ENCODE data around the gene CFAP57. TPM values are rescaled to one million over a fixed set of nuclear protein-coding genes. Genes with fewer than 3 reads are reported as not detected.

Gene CFAP57
- total RNA-seq, 2 donors from 2014 or later, result 0.14 to 4.7 TPM

DNA sequence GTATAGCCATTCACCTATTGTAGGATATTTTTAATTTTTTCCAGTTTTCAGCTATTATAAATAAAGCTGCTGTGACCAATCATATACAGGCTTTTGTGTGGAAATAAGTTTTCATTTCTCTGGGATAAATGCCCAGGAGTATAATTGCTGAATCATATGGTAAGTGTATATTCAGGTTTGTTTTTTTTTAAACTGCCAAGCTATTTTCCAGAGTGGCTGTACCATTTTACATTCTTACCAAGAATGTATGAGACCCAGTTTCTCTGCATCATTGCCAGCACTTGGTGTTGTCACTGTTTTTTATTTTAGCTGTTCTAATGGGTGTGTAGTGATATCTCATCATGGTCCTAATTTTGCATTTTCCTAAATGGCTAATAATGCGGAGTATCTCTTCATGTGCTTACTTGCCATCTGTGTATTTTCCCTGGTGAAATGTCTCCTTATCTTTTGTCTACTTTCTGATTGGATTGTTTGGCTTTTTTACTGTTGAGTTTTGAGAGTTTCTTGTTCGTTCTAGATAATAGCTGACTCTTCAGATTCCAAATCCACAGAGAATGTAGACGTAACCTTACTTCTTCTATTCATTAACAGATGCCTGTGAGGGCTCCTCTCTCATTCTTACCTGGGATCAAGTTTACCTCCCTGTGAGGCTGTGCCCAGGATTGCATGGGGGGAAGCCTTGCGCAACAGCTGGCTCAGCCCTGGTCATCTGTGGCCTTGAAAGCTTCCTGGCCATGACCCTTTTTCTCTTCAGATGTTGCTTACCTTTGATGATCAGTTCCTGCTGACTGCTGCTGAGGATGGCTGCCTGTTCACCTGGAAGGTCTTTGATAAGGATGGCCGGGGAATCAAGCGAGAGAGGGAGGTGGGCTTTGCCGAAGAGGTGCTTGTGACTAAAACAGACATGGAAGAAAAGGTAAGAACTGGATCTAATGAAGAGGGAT lies 42.6 kb downstream of the CFAP57 start:
- Histone ChIP-seq H3K4me1 (replicated peaks) (peaks cover 5% of the 10 kb centered on the region), H3K4me3 (no peak overlapping the region), H3K36me3 (no peaks in the 10 kb centered on the region), H3K9me3 (no peaks in the 10 kb centered on the region), H3K27me3 (replicated peaks; ENCODE audit: insufficient read depth) (no peaks in the 10 kb centered on the region), H3K27ac (no peak overlapping the region)
- no peak for TF ChIP-seq POLR2AphosphoS5 (IDR thresholded peaks at IDR 0.05)
- TF ChIP-seq POLR2A (IDR thresholded peaks at IDR 0.05), result no peak
- TF ChIP-seq, protein P1, sequence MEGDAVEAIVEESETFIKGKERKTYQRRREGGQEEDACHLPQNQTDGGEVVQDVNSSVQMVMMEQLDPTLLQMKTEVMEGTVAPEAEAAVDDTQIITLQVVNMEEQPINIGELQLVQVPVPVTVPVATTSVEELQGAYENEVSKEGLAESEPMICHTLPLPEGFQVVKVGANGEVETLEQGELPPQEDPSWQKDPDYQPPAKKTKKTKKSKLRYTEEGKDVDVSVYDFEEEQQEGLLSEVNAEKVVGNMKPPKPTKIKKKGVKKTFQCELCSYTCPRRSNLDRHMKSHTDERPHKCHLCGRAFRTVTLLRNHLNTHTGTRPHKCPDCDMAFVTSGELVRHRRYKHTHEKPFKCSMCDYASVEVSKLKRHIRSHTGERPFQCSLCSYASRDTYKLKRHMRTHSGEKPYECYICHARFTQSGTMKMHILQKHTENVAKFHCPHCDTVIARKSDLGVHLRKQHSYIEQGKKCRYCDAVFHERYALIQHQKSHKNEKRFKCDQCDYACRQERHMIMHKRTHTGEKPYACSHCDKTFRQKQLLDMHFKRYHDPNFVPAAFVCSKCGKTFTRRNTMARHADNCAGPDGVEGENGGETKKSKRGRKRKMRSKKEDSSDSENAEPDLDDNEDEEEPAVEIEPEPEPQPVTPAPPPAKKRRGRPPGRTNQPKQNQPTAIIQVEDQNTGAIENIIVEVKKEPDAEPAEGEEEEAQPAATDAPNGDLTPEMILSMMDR (IDR thresholded peaks at IDR 0.05), result no peak
- 73% methylated on average over 7 of the region's 7 CpGs for WGBS
- DNase-seq (ENCODE audit: low spot score), result no peak
- intact Hi-C loops (cut with DNase I), result no loop called here

DNA sequence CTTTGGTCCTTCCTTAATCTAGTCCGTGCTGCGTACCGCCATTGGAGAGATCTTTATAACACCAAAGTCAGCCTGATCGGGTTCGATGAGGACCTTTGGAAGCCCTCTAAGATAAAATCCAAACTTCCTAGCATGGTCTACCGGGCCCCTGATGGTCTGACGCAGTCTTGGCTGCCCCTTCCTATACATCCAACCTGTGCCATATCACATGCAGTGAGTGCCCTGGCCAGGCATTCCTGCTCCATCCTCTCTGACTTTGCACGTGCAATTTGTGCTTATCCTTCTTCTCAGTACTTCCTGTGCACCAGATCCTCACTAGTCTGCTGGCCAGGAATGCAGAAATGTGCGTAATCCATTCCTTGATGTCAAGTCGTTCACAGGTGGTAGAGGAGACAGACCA lies 45.6 kb downstream of the CFAP57 start:
- Histone ChIP-seq H3K4me1 (replicated peaks) (peaks cover 5% of the 10 kb centered on the region), H3K27me3 (replicated peaks; ENCODE audit: insufficient read depth) (no peaks in the 10 kb centered on the region), H3K4me3 (no peak overlapping the region), H3K9me3 (no peaks in the 10 kb centered on the region), H3K27ac (no peak overlapping the region), H3K36me3 (no peaks in the 10 kb centered on the region)
- no peak for DNase-seq (ENCODE audit: low spot score)
- 87% methylated on average over 10 of the region's 10 CpGs for WGBS
- TF ChIP-seq POLR2AphosphoS5 (IDR thresholded peaks at IDR 0.05) (no peak), POLR2A (IDR thresholded peaks at IDR 0.05) (no peak)
- TF ChIP-seq, protein P1 (IDR thresholded peaks at IDR 0.05), result no peak
- intact Hi-C loops (cut with DNase I), result no loop called here

DNA sequence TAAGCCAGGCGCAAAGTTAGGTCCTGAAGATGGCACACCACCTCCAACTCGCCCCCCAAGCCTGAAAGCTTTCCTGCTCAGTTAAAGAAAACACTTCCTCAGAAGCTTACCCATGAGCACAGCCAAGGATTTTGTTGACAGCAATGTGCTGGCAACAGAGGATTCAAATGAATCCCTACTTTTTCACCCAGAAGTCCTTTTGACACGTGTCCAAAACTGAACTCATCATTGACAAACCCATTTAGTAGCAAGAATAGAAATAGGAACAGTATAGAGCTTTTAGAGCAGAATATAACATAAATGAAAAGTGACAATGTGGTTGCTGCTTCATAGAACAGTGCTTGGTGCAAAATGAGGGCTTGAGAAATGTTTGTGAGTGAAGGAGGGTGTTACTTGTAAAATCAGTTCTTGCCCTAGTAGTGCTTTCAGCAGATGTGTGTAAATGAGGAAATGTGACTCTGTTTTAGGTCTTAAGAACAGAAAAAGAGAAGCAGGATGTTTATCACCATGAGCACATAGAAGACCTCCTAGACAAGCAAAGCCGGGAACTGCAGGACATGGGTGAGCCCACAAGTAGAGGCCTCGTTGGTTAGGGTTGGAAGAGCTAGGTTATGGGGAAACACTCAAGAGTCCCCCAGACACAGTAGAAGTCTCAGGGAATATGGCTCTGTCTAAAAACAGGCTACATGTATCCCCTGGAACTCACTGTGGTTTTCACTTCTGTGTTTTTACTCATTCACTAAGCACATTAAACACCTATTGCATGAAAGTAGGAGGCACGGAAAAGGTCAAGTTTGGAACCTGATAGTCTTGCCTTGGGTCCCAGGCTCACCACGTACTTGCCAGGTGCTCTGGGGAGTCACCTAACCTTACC lies 49.0 kb downstream of the CFAP57 start:
- H3K27ac ChIP-seq, result no peak overlapping the region
- 83% methylated on average over 7 of the region's 7 CpGs for WGBS
- TF ChIP-seq, protein P1 (IDR thresholded peaks at IDR 0.05), result no peak
- no peak for TF ChIP-seq POLR2A (IDR thresholded peaks at IDR 0.05)
- no peak for TF ChIP-seq POLR2AphosphoS5 (IDR thresholded peaks at IDR 0.05)
- no peaks in the 10 kb centered on the region for H3K27me3 ChIP-seq (replicated peaks; ENCODE audit: insufficient read depth)
- no peaks in the 10 kb centered on the region for H3K9me3 ChIP-seq
- H3K4me3 ChIP-seq, result no peak overlapping the region
- DNase-seq (ENCODE audit: low spot score), result no peak
- H3K36me3 ChIP-seq, result no peaks in the 10 kb centered on the region
- H3K4me1 ChIP-seq (replicated peaks), result peaks cover 3% of the 10 kb centered on the region
- intact Hi-C loops (cut with DNase I), result loop anchor here (10.0 kb wide), 1 partner anchor 304 kb away; no protein-coding TSS in a partner anchor

DNA sequence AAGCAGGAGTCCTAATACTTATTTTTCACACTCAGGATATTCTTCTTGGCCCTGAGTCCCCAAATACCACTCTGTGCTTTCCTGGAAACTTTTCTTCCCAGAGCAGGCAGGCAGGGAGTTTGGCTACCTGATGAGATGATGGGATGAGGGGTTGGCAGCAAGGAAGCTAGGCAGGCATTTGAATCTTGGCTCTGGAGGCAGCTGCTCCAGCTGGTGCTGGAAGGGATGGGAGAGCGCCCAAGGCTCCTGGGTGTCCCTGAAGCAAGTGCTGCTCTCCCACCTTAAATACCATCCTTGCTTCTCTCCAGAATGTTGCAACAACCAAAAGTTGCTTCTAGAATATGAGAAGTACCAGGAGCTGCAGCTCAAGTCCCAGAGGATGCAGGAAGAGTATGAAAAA lies 49.7 kb downstream of the CFAP57 start:
- 92% methylated on average over 1 of the region's 1 CpG for WGBS
- DNase-seq (ENCODE audit: low spot score), result no peak
- Histone ChIP-seq H3K36me3 (no peaks in the 10 kb centered on the region), H3K27ac (no peak overlapping the region), H3K4me3 (no peak overlapping the region), H3K27me3 (replicated peaks; ENCODE audit: insufficient read depth) (no peaks in the 10 kb centered on the region), H3K9me3 (no peaks in the 10 kb centered on the region), H3K4me1 (replicated peaks) (no peaks in the 10 kb centered on the region)
- intact Hi-C loops (cut with DNase I), result loop anchor here (10.0 kb wide), 1 partner anchor 303 kb away; no protein-coding TSS in a partner anchor
- TF ChIP-seq, protein P1 (IDR thresholded peaks at IDR 0.05), result no peak
- no peak for TF ChIP-seq POLR2AphosphoS5 (IDR thresholded peaks at IDR 0.05)
- TF ChIP-seq POLR2A (IDR thresholded peaks at IDR 0.05), result no peak

All from prostate gland (tissue), 2 donors.